ENCODE measurements around the gene MYOCOS. TPM values are rescaled to one million over a fixed set of nuclear protein-coding genes. Genes with fewer than 3 reads are reported as not detected.
"Not testable (repeated sequence)": the region's sequence is repeated elsewhere in the genome, so short reads cannot be mapped to it uniquely, and the experiment has no call there.

Gene MYOCOS
- polyA plus RNA-seq, 1 experiment = not detected

DNA sequence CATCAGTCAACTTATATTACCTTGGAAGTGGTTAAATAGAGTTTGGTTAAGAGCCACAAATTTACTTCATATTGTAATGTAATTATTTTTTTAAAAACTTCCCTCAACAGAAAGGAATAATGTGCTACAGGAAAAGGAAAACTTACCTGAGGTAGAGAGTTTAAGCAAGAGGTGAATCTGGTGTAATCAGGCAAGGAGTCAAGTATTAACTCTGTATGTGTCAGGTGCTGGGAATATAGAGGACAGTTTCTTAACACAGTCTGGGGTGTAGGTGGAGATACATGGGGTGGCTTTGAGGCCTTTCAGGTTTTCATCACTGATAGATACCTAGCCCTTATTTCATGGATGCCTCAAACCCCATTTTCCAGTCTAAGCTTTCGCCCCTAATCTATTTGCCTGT is 25.9 kb upstream of the MYOCOS start:
- ChIA-PET CTCF (interaction anchor here (1.0 to 1.4 kb wide), 3 partner anchors 11 to 59 kb away, joined by 3 to 4 read pairs (median 3); no protein-coding TSS in a partner anchor), POLR2A (no interaction called here)
- TF ChIP-seq, protein P1, sequence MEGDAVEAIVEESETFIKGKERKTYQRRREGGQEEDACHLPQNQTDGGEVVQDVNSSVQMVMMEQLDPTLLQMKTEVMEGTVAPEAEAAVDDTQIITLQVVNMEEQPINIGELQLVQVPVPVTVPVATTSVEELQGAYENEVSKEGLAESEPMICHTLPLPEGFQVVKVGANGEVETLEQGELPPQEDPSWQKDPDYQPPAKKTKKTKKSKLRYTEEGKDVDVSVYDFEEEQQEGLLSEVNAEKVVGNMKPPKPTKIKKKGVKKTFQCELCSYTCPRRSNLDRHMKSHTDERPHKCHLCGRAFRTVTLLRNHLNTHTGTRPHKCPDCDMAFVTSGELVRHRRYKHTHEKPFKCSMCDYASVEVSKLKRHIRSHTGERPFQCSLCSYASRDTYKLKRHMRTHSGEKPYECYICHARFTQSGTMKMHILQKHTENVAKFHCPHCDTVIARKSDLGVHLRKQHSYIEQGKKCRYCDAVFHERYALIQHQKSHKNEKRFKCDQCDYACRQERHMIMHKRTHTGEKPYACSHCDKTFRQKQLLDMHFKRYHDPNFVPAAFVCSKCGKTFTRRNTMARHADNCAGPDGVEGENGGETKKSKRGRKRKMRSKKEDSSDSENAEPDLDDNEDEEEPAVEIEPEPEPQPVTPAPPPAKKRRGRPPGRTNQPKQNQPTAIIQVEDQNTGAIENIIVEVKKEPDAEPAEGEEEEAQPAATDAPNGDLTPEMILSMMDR (IDR thresholded peaks at IDR 0.05; ENCODE audit: insufficient read depth, low read depth, low read length) = no peak
- no peak for DNase-seq (ENCODE audit: low read depth)
- no peaks in the 10 kb centered on the region for H3K27me3 ChIP-seq (ENCODE audit: control insufficient read depth, insufficient read depth, low read length)
- H3K4me3 ChIP-seq (ENCODE audit: low read depth, low read length) = no peak overlapping the region
- H3K36me3 ChIP-seq (ENCODE audit: control insufficient read depth, insufficient read depth, low read length) = peaks cover 7% of the 10 kb centered on the region

- Histone ChIP-seq H3K4me3 (ENCODE audit: low read depth, low read length) (no peak overlapping the region), H3K36me3 (ENCODE audit: control insufficient read depth, insufficient read depth, low read length) (peaks cover 4% of the 10 kb centered on the region), H3K27me3 (ENCODE audit: control insufficient read depth, insufficient read depth, low read length) (no peaks in the 10 kb centered on the region)
- CTCF ChIA-PET = interaction anchor here (1.0 to 1.2 kb wide), 3 partner anchors 47 to 59 kb away, joined by 3 read pairs; no protein-coding TSS in a partner anchor
- POLR2A ChIA-PET = no interaction called here
- TF ChIP-seq, protein P1 (IDR thresholded peaks at IDR 0.05; ENCODE audit: insufficient read depth, low read depth, low read length) = no peak
- no peak for DNase-seq (ENCODE audit: low read depth)
Measured at GRCh38 chr1:171596705-171597104, 25.3 kb upstream of the MYOCOS start.

- Histone ChIP-seq H3K27me3 (ENCODE audit: control insufficient read depth, insufficient read depth, low read length) (no peaks in the 10 kb centered on the region), H3K36me3 (ENCODE audit: control insufficient read depth, insufficient read depth, low read length) (peaks cover 2% of the 10 kb centered on the region), H3K4me3 (ENCODE audit: low read depth, low read length) (no peak overlapping the region)
- TF ChIP-seq, protein P1 (IDR thresholded peaks at IDR 0.05; ENCODE audit: insufficient read depth, low read depth, low read length) = no peak
- ChIA-PET CTCF (interaction anchor here (0.6 to 1.2 kb wide), 4 partner anchors 21 to 119 kb away, joined by 3 to 4 read pairs (median 3); no protein-coding TSS in a partner anchor), POLR2A (no interaction called here)
- no peak for DNase-seq (ENCODE audit: low read depth)
Measured at GRCh38 chr1:171597203-171597602, 24.8 kb upstream of the MYOCOS start.

- DNase-seq (ENCODE audit: low read depth); POLR2A ChIA-PET: not testable (repeated sequence)
Measured at GRCh38 chr1:171600310-171600709, 21.7 kb upstream of the MYOCOS start.

GRCh38 chr1:171600862-171601261 is 21.2 kb upstream of the MYOCOS start:
- TF ChIP-seq, protein P1 (IDR thresholded peaks at IDR 0.05; ENCODE audit: insufficient read depth, low read depth, low read length) = no peak
- no peaks in the 10 kb centered on the region for H3K36me3 ChIP-seq (ENCODE audit: control insufficient read depth, insufficient read depth, low read length)
- H3K27me3 ChIP-seq (ENCODE audit: control insufficient read depth, insufficient read depth, low read length) = no peaks in the 10 kb centered on the region
- CTCF ChIA-PET = no interaction called here
- POLR2A ChIA-PET = no interaction called here
- no peak for DNase-seq (ENCODE audit: low read depth)
- no peak overlapping the region for H3K4me3 ChIP-seq (ENCODE audit: low read depth, low read length)

More at GRCh38 chr1:171600310-171600709, 21.7 kb upstream of the MYOCOS start:
- H3K27me3 ChIP-seq (ENCODE audit: control insufficient read depth, insufficient read depth, low read length); H3K36me3 ChIP-seq (ENCODE audit: control insufficient read depth, insufficient read depth, low read length); H3K4me3 ChIP-seq (ENCODE audit: low read depth, low read length); CTCF ChIA-PET: not testable (repeated sequence)

GRCh38 chr1:171603042-171603441 is 19.0 kb upstream of the MYOCOS start:
- CTCF ChIA-PET = interaction anchor here (0.6 to 1.9 kb wide), 2 partner anchors 19 to 42 kb away, joined by 3 to 7 read pairs; no protein-coding TSS in a partner anchor
- DNase-seq (ENCODE audit: low read depth); H3K4me3 ChIP-seq (ENCODE audit: low read depth, low read length); H3K36me3 ChIP-seq (ENCODE audit: control insufficient read depth, insufficient read depth, low read length); H3K27me3 ChIP-seq (ENCODE audit: control insufficient read depth, insufficient read depth, low read length); POLR2A ChIA-PET: not testable (repeated sequence)

Measured in BJ (cell line).